H9 (cell line): Measurements from ENCODE around the gene FLRT2. TPM values are rescaled to one million over a fixed set of nuclear protein-coding genes. Genes with fewer than 3 reads are reported as not detected.

Source experiments
- DNase-seq: peaks from one replicate; pipeline ENCODE4 v3.0.0-alpha.2; 2017
- H2AFZ ChIP-seq: one replicate; pipeline ENCODE4 v1.6.1; 2013; ENCODE audit warnings: mild to moderate bottlenecking, low read length, control low read depth, moderate library complexity
- H2AK5ac ChIP-seq: 2 replicates; pipeline ENCODE4 v1.6.1; 2013; ENCODE audit warnings: low read length, control low read depth, mixed read lengths; ENCODE audit not compliant: insufficient read length
- H2BK120ac ChIP-seq: one replicate; pipeline ENCODE4 v1.6.1; 2013; ENCODE audit warnings: low read depth, mild to moderate bottlenecking, low read length, control low read depth, inconsistent platforms; ENCODE audit not compliant: poor library complexity, severe bottlenecking
- H2BK12ac ChIP-seq: 2 replicates; pipeline ENCODE4 v1.6.1; 2013; ENCODE audit warnings: low read length, control low read depth, mixed read lengths, low read depth; ENCODE audit not compliant: insufficient read length
- H2BK15ac ChIP-seq: 2 replicates; pipeline ENCODE4 v1.6.1; 2013; ENCODE audit warnings: low read depth, low read length, control low read depth
- H2BK20ac ChIP-seq: one replicate; pipeline ENCODE4 v1.6.1; 2013; ENCODE audit warnings: low read depth, mild to moderate bottlenecking, low read length, control low read depth, inconsistent platforms; ENCODE audit not compliant: poor library complexity, severe bottlenecking
- H2BK5ac ChIP-seq: 2 replicates; pipeline ENCODE4 v1.6.1; 2013; ENCODE audit warnings: low read length, control low read depth, mixed read lengths; ENCODE audit not compliant: insufficient read length
- H3K14ac ChIP-seq: 2 replicates; pipeline ENCODE4 v1.6.1; 2013; ENCODE audit warnings: low read length, control low read depth; ENCODE audit not compliant: insufficient read depth
- H3K18ac ChIP-seq: 2 replicates; pipeline ENCODE4 v1.6.1; 2013; ENCODE audit warnings: low read depth, mild to moderate bottlenecking, mixed read lengths, low read length, control low read depth; ENCODE audit not compliant: insufficient read length
- H3K23ac ChIP-seq: 2 replicates; pipeline ENCODE4 v1.6.1; 2013; ENCODE audit warnings: low read length, control low read depth, mixed read lengths, low read depth; ENCODE audit not compliant: insufficient read length
- H3K23me2 ChIP-seq: 2 replicates; pipeline ENCODE4 v1.6.1; 2013; ENCODE audit warnings: low read depth, mild to moderate bottlenecking, mixed read lengths, low read length, control low read depth; ENCODE audit not compliant: insufficient read length, poor library complexity, severe bottlenecking
- H3K27ac ChIP-seq: 2 replicates; pipeline ENCODE4 v1.5.1; 2013; ENCODE audit warnings: low read length, control low read depth, mixed read lengths, low read depth; ENCODE audit not compliant: insufficient read length
- H3K27me3 ChIP-seq: 2 replicates; pipeline ENCODE4 v1.6.1; 2013; ENCODE audit warnings: low read length, control low read depth, inconsistent platforms; ENCODE audit not compliant: insufficient read depth
- H3K4ac ChIP-seq: 2 replicates; pipeline ENCODE4 v1.6.1; 2013; ENCODE audit warnings: low read depth, mild to moderate bottlenecking, control low read depth, inconsistent platforms, low read length, moderate library complexity
- H3K4me1 ChIP-seq: 2 replicates; pipeline ENCODE4 v1.6.1; 2013; ENCODE audit warnings: low read length, control low read depth, inconsistent platforms; ENCODE audit not compliant: insufficient read depth
- H3K4me2 ChIP-seq: 2 replicates; pipeline ENCODE4 v1.6.1; 2013; ENCODE audit warnings: low read length, control low read depth, mixed read lengths; ENCODE audit not compliant: insufficient read length, insufficient read depth
- H3K56ac ChIP-seq: 2 replicates; pipeline ENCODE4 v1.6.1; 2013; ENCODE audit warnings: low read depth, mild to moderate bottlenecking, mixed read lengths, low read length, control low read depth; ENCODE audit not compliant: insufficient read length
- H3K79me1 ChIP-seq: 2 replicates; pipeline ENCODE4 v1.6.1; 2013; ENCODE audit warnings: low read depth, mild to moderate bottlenecking, moderate library complexity, low read length, control low read depth, inconsistent platforms; ENCODE audit not compliant: insufficient read depth, poor library complexity, severe bottlenecking
- H3K79me2 ChIP-seq: 2 replicates; pipeline ENCODE4 v1.6.1; 2013; ENCODE audit warnings: low read length, control low read depth, inconsistent platforms; ENCODE audit not compliant: insufficient read depth
- H3K9ac ChIP-seq: 2 replicates; pipeline ENCODE4 v1.6.1; 2013; ENCODE audit warnings: low read length, control low read depth, mixed read lengths; ENCODE audit not compliant: insufficient read length; ENCODE audit errors: extremely low read depth
- H3K9me3 ChIP-seq: one replicate; pipeline ENCODE4 v1.6.1; 2013; ENCODE audit warnings: low read depth, low read length, inconsistent platforms; ENCODE audit not compliant: control insufficient read depth
- H3T11ph ChIP-seq: one replicate; pipeline ENCODE4 v1.6.1; 2013; ENCODE audit warnings: mild to moderate bottlenecking, low read length, control low read depth, inconsistent platforms
- H4K20me1 ChIP-seq: one replicate; pipeline ENCODE4 v1.6.1; 2013; ENCODE audit not compliant: control insufficient read depth, insufficient read length, insufficient read depth
- H4K5ac ChIP-seq: 2 replicates; pipeline ENCODE4 v1.6.1; 2013; ENCODE audit warnings: low read depth, mild to moderate bottlenecking, mixed read lengths, low read length, control low read depth; ENCODE audit not compliant: insufficient read length
- H4K8ac ChIP-seq: replicated peaks from 2 replicates; pipeline ENCODE4 v1.6.1; 2013; ENCODE audit warnings: low read length, control low read depth, mixed read lengths, low read depth; ENCODE audit not compliant: insufficient read length
- H4K91ac ChIP-seq: 2 replicates; pipeline ENCODE4 v1.6.1; 2013; ENCODE audit warnings: low read depth, mild to moderate bottlenecking, moderate library complexity, mixed read lengths, low read length, control low read depth; ENCODE audit not compliant: insufficient read length
- H3K27ac Mint-ChIP-seq, 3 experiments: 2 replicates in 2 of 3; 3 replicates in 1 of 3; pipeline ENCODE4 v1.8.0; 2020 to 2021; ENCODE audit warnings: mixed read lengths in 3 of 3, mild to moderate bottlenecking in 1 of 3, moderate library complexity in 1 of 3
- H3K27me3 Mint-ChIP-seq: 2 replicates; pipeline ENCODE4 v1.8.0; 2021; ENCODE audit warnings: low read depth, mild to moderate bottlenecking, moderate library complexity, mixed read lengths
- H3K36me3 Mint-ChIP-seq, 3 experiments: 2 replicates in 2 of 3; 3 replicates in 1 of 3; pipeline ENCODE4 v1.8.0; 2020 to 2021; ENCODE audit warnings: low read depth in 3 of 3, mixed read lengths in 3 of 3; ENCODE audit not compliant: insufficient read depth in 1 of 3
- H3K4me1 Mint-ChIP-seq, 2 experiments: 2 replicates each; pipeline ENCODE4 v1.8.0; 2020; ENCODE audit warnings: mixed read lengths in 2 of 2
- H3K4me3 Mint-ChIP-seq, 2 experiments: 2 replicates in 1 of 2; 3 replicates in 1 of 2; pipeline ENCODE4 v1.8.0; 2020 to 2021; ENCODE audit warnings: mild to moderate bottlenecking in 2 of 2, mixed read lengths in 2 of 2, moderate library complexity in 1 of 2
- H3K9me3 Mint-ChIP-seq, 2 experiments: 2 replicates in 1 of 2; 3 replicates in 1 of 2; pipeline ENCODE4 v1.8.0; 2020; ENCODE audit warnings: mild to moderate bottlenecking in 2 of 2, mixed read lengths in 2 of 2, moderate library complexity in 1 of 2
- CTCF ChIP-seq: fragments of 200-600 bp; sonication (generic); conservative IDR thresholded peaks from 3 replicates; pipeline ENCODE4 v1.8.0; 2021; ENCODE audit warnings: antibody characterized with exemption, mild to moderate bottlenecking
- WGBS: extraction: QIAGEN DNeasy Blood & Tissue Kit; methylation state at CpG from one replicate; pipeline ENCODE4 v1.1.7; 2013; ENCODE audit warnings: missing lambda C conversion rate, low lambda C conversion rate, mixed read lengths; ENCODE audit not compliant: insufficient read length; ENCODE audit errors: extremely low coverage; 5-methylcytosine and 5-hydroxymethylcytosine counted together
- total RNA-seq: library from RNA; stranded (reverse); gene quantifications from 2 replicates; pipeline ENCODE4 v1.2.1, GENCODE V29; 2021

Gene FLRT2
- total RNA-seq, 1 experiment from 2014 or later: 3.3 TPM

GRCh38 chr14:85584481-85584880 lies 54.5 kb downstream of the FLRT2 start:
- H2AK5ac ChIP-seq: no peak overlapping the region
- no peak for DNase-seq
- Mint-ChIP-seq H3K36me3 (no peaks in the 10 kb centered on the region), H3K9me3 (no peaks in the 10 kb centered on the region; a peak in 2 of 5 replicates), H3K27me3 (no peaks in the 10 kb centered on the region), H3K27ac (peak overlapping the region in 1 of 3 experiments; percentile 76; a peak in 2 of 7 replicates), H3K4me1 (peaks cover 15 to 19% of the 10 kb centered on the region in 2 experiments), H3K4me3 (no peak overlapping the region)
- H2AFZ ChIP-seq: no peak overlapping the region
- H3K27ac ChIP-seq: no peak overlapping the region
- no peak overlapping the region for H4K8ac ChIP-seq
- no peak overlapping the region for H2BK20ac ChIP-seq
- H3K9ac ChIP-seq: no peak overlapping the region
- no peak overlapping the region for H3K4me2 ChIP-seq
- H3K79me1 ChIP-seq: no peaks in the 10 kb centered on the region
- H2BK5ac ChIP-seq: no peak overlapping the region
- no peak for TF ChIP-seq CTCF
- no peak overlapping the region for H3K23ac ChIP-seq
- no peaks in the 10 kb centered on the region for H3K79me2 ChIP-seq
- H2BK12ac ChIP-seq: no peak overlapping the region
- no peaks in the 10 kb centered on the region for H3K27me3 ChIP-seq
- no peak overlapping the region for H3K18ac ChIP-seq
- H4K91ac ChIP-seq: no peak overlapping the region
- no peaks in the 10 kb centered on the region for H4K20me1 ChIP-seq
- no peaks in the 10 kb centered on the region; the same call in 1 of the 2 replicates for H3K4me1 ChIP-seq
- WGBS: no CpG with 5 or more reads among the region's 6 CpGs
- H3T11ph ChIP-seq: no peak overlapping the region
- H3K4ac ChIP-seq: no peak overlapping the region
- H2BK120ac ChIP-seq: no peak overlapping the region
- H3K9me3 ChIP-seq: no peaks in the 10 kb centered on the region
- no peaks in the 10 kb centered on the region for H3K23me2 ChIP-seq
- no peak overlapping the region for H2BK15ac ChIP-seq
- no peak overlapping the region for H4K5ac ChIP-seq
- H3K56ac ChIP-seq: no peak overlapping the region
- no peak overlapping the region; the same call in 1 of the 2 replicates for H3K14ac ChIP-seq
